Activated T-cell treated with anti-CD3 and anti-CD28 coated beads for 24 hours (primary cell): Measurements from ENCODE around the gene MAGI2.
"Not testable (repeated sequence)": the region's sequence is repeated elsewhere in the genome, so short reads cannot be mapped to it uniquely, and the experiment has no call there.

ENCODE experiments used
- DNase-seq: peaks from one replicate; pipeline ENCODE4 v3.0.0-alpha.2; 2020; ENCODE audit warnings: low read depth

The MAGI2 gene

GRCh38 chr7:79149831-79150230, 303.6 kb downstream of the MAGI2 start:
- no peak for DNase-seq

GRCh38 chr7:79142706-79143105, 310.8 kb downstream of the MAGI2 start:
- no peak for DNase-seq

GRCh38 chr7:79141252-79141651, 312.2 kb downstream of the MAGI2 start:
- DNase-seq, result no peak

- DNase-seq, result no peak
Observed at GRCh38 chr7:79137942-79138341, 315.5 kb downstream of the MAGI2 start.

GRCh38 chr7:79132844-79133451, 320.5 kb downstream of the MAGI2 start:
- no peak for DNase-seq

GRCh38 chr7:79130715-79131114, 322.8 kb downstream of the MAGI2 start:
- no peak for DNase-seq

GRCh38 chr7:79124331-79124730, 329.1 kb downstream of the MAGI2 start:
- DNase-seq, result no peak

GRCh38 chr7:79118143-79118542, 335.3 kb downstream of the MAGI2 start:
- no peak for DNase-seq

GRCh38 chr7:79096361-79096805, 357.1 kb downstream of the MAGI2 start:
- no peak for DNase-seq

- DNase-seq, result no peak
Observed at GRCh38 chr7:79093421-79093820, 360.0 kb downstream of the MAGI2 start.

- no peak for DNase-seq
Observed at GRCh38 chr7:79091661-79092060, 361.8 kb downstream of the MAGI2 start.

GRCh38 chr7:79091011-79091410, 362.5 kb downstream of the MAGI2 start:
- DNase-seq, result no peak

- no peak for DNase-seq
Observed at GRCh38 chr7:79090543-79090942, 362.9 kb downstream of the MAGI2 start.

- no peak for DNase-seq
Observed at GRCh38 chr7:79084423-79084822, 369.0 kb downstream of the MAGI2 start.

- no peak for DNase-seq
Observed at GRCh38 chr7:79079919-79080554, 373.4 kb downstream of the MAGI2 start.

GRCh38 chr7:79078273-79078672, 375.2 kb downstream of the MAGI2 start:
- DNase-seq, result no peak

GRCh38 chr7:79071187-79071586, 382.3 kb downstream of the MAGI2 start:
- DNase-seq, result not testable (repeated sequence)

- DNase-seq, result no peak
Observed at GRCh38 chr7:79064187-79064823, 389.2 kb downstream of the MAGI2 start.

GRCh38 chr7:79063019-79063698, 390.3 kb downstream of the MAGI2 start:
- DNase-seq, result no peak

- DNase-seq, result no peak
Observed at GRCh38 chr7:79060498-79060897, 393.0 kb downstream of the MAGI2 start.

GRCh38 chr7:79055722-79056415, 397.6 kb downstream of the MAGI2 start:
- no peak for DNase-seq

GRCh38 chr7:79051915-79052314, 401.6 kb downstream of the MAGI2 start:
- no peak for DNase-seq
